GM18505 (cell line): ENCODE results near the gene GIN1.

Experiments used
- ATAC-seq: cut with Tn5 transposase; IDR thresholded peaks from one replicate; pipeline ENCODE4 v1.9.1; 2021; ENCODE audit not compliant: unreplicated experiment
- POLR2A ChIP-seq: IDR thresholded peaks from 4 replicates; pipeline ENCODE4 v1.6.1; 2011; ENCODE audit warnings: borderline replicate concordance; ENCODE audit not compliant: insufficient read depth, insufficient read length; ENCODE audit errors: extremely low read depth

GIN1 gene

DNA sequence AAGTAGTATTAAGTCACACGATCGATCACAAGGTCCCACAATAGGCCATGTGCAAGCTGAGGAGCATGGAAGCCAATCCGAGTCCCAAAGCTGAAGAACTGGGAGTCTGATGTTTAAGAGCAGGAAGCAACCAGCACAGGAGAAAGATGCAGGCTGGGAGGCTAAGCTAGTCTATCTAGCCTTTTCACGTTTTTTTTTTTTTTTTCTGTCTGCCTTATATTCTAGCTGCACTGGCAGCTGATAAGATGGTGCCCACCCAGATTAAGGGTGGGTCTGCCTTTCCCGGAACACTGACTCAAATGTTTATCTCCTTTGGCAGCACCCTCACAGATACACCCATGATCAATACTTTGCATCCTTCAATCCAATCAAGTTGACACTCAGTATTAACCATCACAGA is 6.6 kb upstream of the GIN1 start:
- no peak for TF ChIP-seq POLR2A
- ATAC-seq: no peak

DNA sequence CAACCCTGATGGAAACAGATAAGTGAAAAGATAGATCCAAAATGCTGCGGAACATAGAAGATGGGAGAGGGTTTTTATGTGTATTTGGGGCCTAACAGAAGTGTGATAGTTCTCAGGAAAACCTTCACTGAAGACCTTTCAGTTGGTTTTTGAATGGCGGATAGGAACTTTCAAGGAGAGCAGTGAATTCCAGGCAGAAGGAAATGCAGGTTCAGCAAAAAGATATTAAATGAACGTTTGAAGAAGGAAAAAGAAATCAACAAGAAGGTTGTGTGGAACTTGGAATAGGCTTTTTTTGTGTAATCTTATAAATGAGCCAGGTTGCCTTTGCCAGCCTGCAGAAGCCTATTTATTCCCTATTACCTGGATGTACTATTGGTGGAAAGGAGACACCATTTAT is 2.3 kb upstream of the GIN1 start:
- no peak for TF ChIP-seq POLR2A

DNA sequence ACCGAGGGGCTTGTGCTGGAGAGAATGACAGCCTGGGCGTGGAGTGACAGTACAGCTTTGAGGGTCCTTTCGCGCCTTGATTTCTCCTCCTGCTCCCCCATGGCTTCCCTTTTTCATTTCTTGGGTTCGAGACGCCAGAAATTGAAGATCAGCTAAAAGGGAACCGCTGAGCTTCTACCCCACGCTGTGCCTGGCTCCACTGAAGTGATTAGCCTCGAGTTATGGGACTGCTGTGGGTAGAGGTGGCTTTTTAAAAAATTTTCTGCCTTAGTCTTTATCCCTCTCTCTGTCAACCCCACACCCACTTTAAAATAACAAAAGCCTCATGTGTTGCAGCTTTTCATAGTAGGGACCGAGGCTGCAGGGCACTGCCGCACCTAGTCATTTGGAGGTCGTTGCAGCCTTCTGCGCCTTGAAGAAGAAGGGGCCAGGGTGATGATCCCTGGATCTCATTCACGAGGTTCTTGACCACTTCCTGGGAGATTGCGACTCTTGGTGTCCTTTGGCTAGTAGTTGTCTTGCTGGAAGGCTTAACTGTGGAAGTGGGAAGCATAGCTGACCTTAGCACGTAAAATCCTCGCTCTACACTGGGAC is 766 bp upstream of the GIN1 start:
- peak; percentile 2 for ATAC-seq

More for the DNA sequence above, 2.3 kb upstream of the GIN1 start:
- no peak for ATAC-seq

DNA sequence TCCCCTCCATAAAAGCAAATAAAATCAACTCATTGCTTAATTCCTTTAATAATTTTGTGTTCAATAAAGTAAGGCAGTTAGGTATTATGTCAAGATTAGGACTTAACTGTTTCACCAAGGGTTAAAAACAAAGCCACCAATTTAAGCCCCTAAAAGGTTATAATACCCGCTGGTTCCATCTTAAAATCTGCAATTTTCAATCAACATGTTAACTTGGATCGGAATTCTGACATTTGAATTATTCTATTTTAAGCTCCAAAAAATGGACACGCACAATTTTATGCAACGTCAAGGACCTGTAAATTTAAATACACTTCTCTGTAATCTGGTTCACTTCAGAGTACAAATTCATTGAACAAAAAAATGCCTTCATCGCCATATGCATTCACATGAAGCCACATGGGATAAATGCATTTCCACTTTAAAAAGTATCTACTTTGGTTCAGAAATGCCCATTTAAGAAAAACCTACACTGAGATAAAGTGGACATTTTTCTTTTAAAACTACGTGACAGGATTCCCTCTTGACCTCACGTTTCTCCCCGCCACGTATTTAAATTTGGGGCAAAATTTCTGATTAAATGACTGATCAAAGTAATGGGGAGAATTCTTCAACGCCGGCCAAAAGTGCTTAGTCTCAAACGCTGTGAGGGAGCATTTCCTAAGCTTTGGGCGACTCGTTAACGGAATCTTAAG is 721 bp downstream of the GIN1 start:
- no peak for TF ChIP-seq POLR2A
- no peak for ATAC-seq

More for the DNA sequence above, 766 bp upstream of the GIN1 start:
- TF ChIP-seq POLR2A: no peak

DNA sequence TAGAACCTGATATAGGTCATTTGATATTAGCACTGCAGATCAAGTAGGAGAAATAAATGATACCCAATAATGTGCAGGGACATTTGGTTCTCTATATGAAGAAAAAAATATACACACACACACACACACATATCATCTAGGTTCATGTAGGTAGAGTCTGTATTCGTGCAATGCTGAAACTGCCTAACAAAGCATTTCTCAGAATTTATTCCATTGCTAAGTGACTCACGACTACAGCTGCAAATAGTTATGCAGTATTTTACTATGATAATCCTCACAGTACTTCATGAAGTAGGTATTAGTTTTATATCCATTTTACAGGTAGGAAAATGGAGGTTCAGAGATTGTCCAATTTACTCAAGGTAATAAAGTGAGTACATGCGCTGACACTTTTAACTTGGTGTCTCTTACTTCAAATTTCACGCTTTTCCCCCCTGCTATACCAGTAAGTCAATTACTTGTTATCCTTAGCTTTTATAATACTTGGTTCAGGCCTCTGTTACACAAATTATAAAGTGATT is 2.4 kb downstream of the GIN1 start:
- ATAC-seq: no peak
- TF ChIP-seq POLR2A: no peak

DNA sequence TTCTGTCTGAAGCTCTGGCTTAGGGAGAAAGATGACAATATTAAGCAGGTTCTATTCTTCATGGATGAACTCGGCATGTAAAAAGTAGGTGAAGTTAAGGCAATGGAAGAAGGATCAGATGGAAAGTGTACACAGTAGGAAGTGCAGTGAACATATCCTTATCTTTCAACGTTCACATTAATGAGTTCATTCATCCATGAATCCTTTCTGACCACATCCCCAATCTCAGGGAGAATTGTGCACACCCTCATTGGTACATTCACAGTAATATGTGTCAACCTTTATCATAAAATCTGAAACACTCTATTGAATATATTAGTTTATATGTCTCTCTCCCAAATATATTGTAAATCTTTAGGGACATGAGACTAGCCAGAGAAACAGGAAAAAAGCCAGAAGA is 5.5 kb downstream of the GIN1 start:
- ATAC-seq: no peak

DNA sequence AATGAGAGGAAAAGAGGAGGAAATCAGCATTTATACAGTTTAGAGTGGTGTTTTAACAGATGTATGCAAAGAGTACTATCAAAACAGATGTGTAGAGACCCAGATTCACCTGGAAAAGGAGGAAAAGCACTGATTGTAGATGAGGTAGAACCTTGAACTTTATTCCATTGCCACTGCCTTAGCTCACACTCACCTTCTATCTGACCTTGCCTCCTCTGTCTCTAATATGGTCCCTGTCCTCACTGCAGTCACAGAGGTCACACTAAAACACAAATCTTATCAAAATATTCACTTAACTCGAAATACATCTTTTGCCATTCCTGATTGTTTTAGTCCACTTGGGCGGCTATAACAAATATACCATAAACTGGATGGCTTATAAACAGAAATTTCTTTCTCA is 7.0 kb downstream of the GIN1 start:
- no peak for TF ChIP-seq POLR2A
- ATAC-seq: no peak

More for the DNA sequence above, 5.5 kb downstream of the GIN1 start:
- TF ChIP-seq POLR2A: no peak

DNA sequence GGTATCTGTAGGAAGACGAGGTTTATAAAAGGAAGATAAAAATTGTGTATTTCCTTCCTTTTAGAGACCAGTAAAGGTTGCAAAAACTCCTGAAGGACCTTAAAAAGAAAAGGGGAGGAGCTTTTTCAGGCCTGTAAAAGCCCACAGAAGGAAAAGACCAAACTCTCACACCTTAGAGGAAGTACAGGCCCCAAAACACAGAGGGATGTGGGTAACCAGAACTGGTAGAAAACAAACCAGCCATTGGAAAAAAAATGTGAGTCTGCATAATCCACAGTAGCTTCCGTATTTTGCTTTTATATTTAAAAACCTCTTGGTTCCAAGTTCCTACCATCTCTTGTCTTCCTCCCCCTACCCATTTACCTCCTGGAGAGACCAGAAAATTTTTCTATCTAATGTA is 8.5 kb downstream of the GIN1 start:
- no peak for TF ChIP-seq POLR2A
- no peak for ATAC-seq

DNA sequence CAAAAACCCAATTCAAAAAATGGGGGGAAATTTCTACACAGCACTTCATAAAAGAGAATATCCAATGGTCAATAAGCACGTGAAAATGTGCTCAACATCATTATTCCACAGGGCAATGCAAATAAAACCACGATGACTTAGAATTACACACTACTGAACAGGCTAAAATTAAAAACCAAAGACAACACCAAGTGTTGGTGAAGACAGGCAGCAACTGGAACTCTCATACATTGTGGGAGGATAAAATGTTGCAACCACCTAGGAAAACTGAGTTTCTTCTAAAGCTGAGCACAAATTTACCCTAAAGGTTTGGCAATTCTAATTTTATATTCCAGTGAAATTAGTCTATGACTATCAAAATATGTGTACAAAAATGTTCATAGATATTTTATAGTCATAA is 9.5 kb downstream of the GIN1 start:
- no peak for ATAC-seq
- no peak for TF ChIP-seq POLR2A

DNA sequence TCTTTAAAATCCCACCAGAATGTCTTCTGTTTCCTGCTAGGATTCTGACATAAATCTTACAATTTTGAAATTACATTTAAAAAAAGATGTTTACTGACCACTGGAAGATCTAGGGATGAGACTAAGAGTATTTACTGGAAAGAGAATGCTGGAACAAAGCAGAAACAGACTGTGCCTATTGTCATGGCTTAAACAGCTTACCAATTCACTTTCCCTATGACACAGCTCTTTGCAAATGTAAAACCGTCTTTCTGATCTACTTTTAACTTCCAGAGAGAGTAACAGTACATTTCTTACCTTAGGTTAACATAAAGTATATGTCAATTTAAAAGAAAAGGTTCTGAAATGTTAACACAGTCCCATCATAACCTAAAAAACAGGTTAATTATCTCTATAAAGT is 10.7 kb downstream of the GIN1 start:
- ATAC-seq: no peak

DNA sequence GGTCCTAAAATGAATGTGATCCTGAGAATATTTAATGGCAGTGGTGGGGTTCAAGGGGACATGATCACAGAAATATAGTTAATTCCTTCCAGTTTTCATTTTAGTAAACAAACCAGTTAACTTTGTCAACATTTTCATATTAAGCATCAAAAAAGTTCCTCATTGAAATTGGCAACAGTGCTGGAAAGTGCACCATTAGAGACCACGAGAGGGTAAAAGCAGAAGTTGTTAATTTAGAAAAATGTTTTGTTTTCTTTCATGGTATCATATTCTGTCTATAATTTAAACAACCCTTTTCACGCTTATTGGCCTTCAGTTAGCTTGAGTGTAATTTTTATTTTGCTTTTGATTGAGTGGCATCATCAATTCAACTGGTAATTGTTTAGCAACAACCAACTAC is 11.9 kb downstream of the GIN1 start:
- no peak for TF ChIP-seq POLR2A
- ATAC-seq: no peak

More for the DNA sequence above, 10.7 kb downstream of the GIN1 start:
- TF ChIP-seq POLR2A: no peak

DNA sequence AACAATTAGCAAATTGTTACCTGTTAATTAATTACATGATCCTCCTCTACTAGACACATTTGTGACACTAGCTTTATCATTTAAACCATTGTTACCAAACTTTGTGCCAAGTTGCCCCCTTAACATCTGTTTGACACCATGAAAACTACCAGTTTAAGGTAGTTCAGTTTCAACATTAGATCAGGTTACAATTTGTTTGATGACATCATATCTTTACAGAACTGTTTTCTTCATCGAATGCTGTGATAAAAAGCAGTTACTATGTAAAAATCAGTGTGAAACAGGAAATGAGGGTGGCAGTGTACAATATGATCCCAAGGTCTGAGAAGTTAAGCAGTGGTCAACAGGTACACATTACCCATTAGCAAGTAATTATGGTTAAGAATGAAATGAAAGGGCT is 17.7 kb downstream of the GIN1 start:
- ATAC-seq: no peak
- no peak for TF ChIP-seq POLR2A

DNA sequence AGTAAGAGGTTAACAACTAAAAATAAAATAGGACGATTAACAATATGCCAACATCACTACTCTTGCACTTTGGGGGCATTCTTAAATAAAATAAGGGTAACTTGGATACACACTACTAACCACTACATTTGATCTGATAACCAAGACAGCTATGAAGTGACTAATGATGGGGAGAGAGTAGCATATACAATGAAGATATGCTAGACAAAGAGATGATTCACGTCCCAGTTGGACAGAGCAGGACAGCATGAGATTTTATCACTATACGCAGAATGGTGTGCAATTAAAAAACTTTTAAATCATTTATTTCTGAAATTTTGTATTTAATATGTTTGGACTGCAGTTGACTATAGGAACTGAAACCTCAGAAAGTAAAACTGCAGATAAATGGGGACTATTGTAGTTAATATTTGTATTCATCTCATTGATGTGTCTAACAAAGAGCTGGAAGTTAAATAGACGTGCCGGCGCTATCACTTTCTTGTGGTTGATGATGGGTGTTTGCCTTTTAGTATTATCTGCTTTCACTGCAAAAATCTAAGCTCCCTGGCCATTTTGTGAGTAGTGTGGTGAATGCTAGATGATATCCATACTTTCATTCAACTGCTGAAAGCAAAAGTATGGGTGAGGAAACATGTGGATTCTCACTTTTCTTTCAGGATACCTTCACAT is 18.7 kb downstream of the GIN1 start:
- no peak for TF ChIP-seq POLR2A

DNA sequence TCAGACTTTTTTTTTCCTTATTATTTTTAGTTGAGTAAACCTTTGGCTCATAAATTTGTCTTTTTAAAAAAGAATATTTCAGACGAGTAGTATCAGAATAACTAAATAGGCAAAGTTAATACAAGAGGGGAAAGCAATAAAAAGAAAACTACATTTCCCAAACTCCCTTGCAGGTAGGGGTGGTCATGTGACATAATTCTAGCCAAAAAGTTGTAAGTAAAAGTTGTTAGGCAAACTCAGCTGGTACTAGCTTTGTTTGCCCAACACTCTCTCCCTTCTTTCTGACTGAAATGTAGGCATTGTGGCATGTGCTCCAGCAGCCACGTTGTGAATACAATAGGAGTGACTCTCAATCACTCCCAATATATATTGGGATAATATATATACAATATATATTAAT is 20.9 kb downstream of the GIN1 start:
- TF ChIP-seq POLR2A: no peak
- ATAC-seq: no peak

More for the DNA sequence above, 18.7 kb downstream of the GIN1 start:
- no peak for ATAC-seq
